ENCODE results near the gene SUCLG2.

DNA sequence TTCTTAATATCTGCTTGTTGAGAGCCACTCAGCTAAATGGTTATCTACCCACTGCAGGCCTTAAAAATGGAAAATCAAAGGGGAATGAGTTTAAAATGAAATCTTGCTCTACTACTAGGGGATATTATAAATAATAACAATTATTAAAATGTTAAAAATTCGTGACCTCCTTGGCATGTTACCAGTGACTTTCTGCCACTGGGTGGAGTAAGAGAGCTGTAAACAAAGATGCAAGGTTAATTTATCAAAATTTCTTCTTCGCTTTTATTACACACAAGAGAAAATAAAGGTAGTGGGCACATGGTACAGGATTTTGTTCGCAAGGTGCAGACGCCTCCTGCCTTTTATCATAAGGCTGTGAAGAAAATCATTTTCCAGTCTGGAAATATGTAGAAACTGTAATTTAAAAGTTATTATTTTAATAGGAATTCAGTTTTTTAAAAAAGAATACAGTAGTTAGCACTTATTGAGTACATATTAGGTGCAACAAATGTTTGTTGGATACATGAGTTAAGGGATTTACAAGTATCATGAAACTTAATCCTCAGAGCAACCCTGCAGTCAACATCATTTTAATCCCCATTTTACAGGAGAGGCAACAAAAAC lies 272.6 kb downstream of the SUCLG2 start:
- no peak for TF ChIP-seq POLR2A (IDR thresholded peaks at IDR 0.05)
- TF ChIP-seq, protein P1, sequence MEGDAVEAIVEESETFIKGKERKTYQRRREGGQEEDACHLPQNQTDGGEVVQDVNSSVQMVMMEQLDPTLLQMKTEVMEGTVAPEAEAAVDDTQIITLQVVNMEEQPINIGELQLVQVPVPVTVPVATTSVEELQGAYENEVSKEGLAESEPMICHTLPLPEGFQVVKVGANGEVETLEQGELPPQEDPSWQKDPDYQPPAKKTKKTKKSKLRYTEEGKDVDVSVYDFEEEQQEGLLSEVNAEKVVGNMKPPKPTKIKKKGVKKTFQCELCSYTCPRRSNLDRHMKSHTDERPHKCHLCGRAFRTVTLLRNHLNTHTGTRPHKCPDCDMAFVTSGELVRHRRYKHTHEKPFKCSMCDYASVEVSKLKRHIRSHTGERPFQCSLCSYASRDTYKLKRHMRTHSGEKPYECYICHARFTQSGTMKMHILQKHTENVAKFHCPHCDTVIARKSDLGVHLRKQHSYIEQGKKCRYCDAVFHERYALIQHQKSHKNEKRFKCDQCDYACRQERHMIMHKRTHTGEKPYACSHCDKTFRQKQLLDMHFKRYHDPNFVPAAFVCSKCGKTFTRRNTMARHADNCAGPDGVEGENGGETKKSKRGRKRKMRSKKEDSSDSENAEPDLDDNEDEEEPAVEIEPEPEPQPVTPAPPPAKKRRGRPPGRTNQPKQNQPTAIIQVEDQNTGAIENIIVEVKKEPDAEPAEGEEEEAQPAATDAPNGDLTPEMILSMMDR (IDR thresholded peaks at IDR 0.05), result peak; percentile 36 to 53 (median 42)
- no peak for TF ChIP-seq POLR2AphosphoS5 (IDR thresholded peaks at IDR 0.05; ENCODE audit: insufficient read depth in 1 of 2, low read depth in 1 of 2)
